GM21526 (cell line): ENCODE data around the gene PRRG4.
"Not testable (repeated sequence)": the region's sequence is repeated elsewhere in the genome, so short reads cannot be mapped to it uniquely, and the experiment has no call there.

ENCODE experiments used
- ATAC-seq: cut with Tn5 transposase; IDR thresholded peaks from one replicate; pipeline ENCODE4 v1.9.1; 2021; ENCODE audit warnings: moderate library complexity; ENCODE audit not compliant: unreplicated experiment, low FRiP score

The PRRG4 gene

GRCh38 chr11:32883421-32883820 lies 53.7 kb downstream of the PRRG4 start:
- no peak for ATAC-seq

- no peak for ATAC-seq
These were observed 54.3 kb downstream of the PRRG4 start for GRCh38 chr11:32884023-32884422.

GRCh38 chr11:32884770-32885384 lies 55.1 kb downstream of the PRRG4 start:
- ATAC-seq, result no peak

- no peak for ATAC-seq
These were observed 55.8 kb downstream of the PRRG4 start for GRCh38 chr11:32885556-32885955.

- ATAC-seq, result no peak
These were observed 56.5 kb downstream of the PRRG4 start for GRCh38 chr11:32886180-32886579.

GRCh38 chr11:32887707-32888383 lies 58.1 kb downstream of the PRRG4 start:
- not testable (repeated sequence) for ATAC-seq

GRCh38 chr11:32888384-32888710 lies 58.6 kb downstream of the PRRG4 start:
- not testable (repeated sequence) for ATAC-seq

- no peak for ATAC-seq
These were observed 59.1 kb downstream of the PRRG4 start for GRCh38 chr11:32888805-32889204.

- no peak for ATAC-seq
These were observed 61.3 kb downstream of the PRRG4 start for GRCh38 chr11:32890843-32891656.

GRCh38 chr11:32891657-32892354 lies 62.1 kb downstream of the PRRG4 start:
- ATAC-seq, result no peak

- ATAC-seq, result peak; percentile 65
These were observed 62.8 kb downstream of the PRRG4 start, which contains the start of gene QSER1 for GRCh38 chr11:32892355-32893092. TSS of gene QSER1 (plus strand) at chr11:32892811. CDS start at chr11:32893126, 315 bp downstream.

GRCh38 chr11:32893093-32893342 lies 63.3 kb downstream of the PRRG4 start:
- ATAC-seq, result no peak

- peak; percentile 26 for ATAC-seq
These were observed 63.8 kb downstream of the PRRG4 start for GRCh38 chr11:32893343-32894148.

- ATAC-seq, result no peak
These were observed 64.6 kb downstream of the PRRG4 start for GRCh38 chr11:32894149-32894827.

GRCh38 chr11:32894921-32895320 lies 65.2 kb downstream of the PRRG4 start:
- no peak for ATAC-seq

GRCh38 chr11:32895471-32895870 lies 65.7 kb downstream of the PRRG4 start:
- ATAC-seq, result no peak

GRCh38 chr11:32897103-32897502 lies 67.4 kb downstream of the PRRG4 start:
- ATAC-seq, result no peak

GRCh38 chr11:32899438-32899837 lies 69.7 kb downstream of the PRRG4 start:
- peak; percentile 58 for ATAC-seq

GRCh38 chr11:32902089-32902665 lies 72.5 kb downstream of the PRRG4 start:
- no peak for ATAC-seq
